NCI-H446 (cell line): ENCODE results near the gene RGMB.
A peak's percentile ranks its signal among the peaks of the same experiment; 100 is the strongest.
"Not testable (repeated sequence)": the region's sequence is repeated elsewhere in the genome, so short reads cannot be mapped to it uniquely, and the experiment has no call there.

Experiments
- DNase-seq, 2 experiments: peaks; one replicate each; lab custom pipeline; 2025; lab: John Stamatoyannopoulos, UW

Gene RGMB

DNA sequence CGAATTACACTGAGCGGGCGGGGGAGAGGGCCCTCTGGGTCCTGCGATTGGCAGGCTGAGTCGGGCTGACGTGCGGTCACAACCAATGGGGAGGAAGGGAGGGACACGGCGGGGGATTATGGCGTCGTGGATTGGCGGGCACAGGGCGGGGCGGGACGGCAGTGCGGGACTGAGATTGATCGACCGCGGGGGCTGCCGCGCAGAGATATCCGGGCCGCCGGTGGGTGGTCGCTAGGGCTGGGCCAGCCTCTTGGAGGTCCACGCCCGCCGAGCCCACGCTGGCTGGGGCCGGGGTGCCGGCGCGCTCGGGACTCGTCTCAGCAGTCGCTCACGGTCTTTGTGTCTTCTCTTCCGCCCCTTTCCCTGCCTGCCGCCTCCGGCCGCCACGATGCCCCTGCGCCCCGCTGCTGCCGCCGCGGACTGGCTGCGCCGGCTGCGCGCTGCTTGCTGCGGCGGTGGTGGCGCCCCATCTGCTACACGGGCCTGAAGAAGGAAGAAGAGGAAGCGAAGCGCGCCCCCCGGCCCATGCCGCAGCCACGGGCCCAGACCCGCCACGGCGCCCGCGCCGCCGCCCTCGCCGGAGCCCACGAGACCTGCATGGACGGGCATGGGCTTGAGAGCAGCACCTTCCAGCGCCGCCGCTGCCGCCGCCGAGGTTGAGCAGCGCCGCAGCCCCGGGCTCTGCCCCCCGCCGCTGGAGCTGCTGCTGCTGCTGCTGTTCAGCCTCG, at the start of gene RGMB:
TSS of gene RGMB (plus strand) at position 200 of the 728 bp plus-strand sequence. CDS start at position 608, 408 bp downstream.
- DNase-seq, result peak; percentile 94 to 97

- no peak for DNase-seq
Measured at GRCh38 chr5:98726258-98726657, 47.2 kb upstream of the RGMB start.

DNA sequence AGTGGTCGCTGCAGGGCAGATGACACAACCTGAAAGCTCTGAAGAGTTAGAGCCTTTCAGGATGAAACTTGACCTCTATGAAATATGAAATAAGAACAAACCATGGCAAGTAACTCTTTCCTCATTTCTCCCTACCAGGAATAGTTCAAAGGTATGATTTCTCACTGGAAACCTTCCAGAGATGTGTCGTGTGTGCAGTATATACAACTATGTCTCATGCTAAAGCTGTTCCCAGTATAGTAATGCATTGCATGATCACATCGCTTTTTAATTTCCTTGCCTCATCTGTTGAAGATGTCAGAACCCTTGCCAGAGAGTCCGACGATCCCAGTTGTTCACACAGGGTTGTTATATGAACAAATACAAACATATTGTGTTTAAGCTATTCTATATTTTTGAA, 45.8 kb upstream of the RGMB start:
- DNase-seq, result no peak

- DNase-seq, result no peak
Measured at GRCh38 chr5:98734646-98735045, 38.8 kb upstream of the RGMB start.

GRCh38 chr5:98735806-98736507, 37.5 kb upstream of the RGMB start:
- no peak for DNase-seq

DNA sequence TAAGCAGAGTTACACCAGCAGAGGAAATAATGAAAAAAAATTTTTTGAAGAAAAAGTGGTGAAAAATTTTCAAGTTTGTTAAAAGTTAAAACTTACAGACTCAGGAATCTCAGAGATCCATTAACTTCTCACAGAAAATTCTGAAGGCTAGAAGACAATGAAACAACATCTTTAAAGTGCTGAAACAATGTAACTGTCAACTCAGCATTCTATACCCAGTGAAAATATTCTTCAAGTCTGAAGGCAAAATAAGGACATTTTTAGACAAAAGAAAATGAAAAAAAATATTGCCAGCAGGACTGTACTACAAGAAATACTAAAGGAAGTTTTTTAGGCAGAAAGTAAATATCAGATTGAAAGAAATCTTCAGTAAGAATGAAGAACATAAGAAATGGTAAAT, 36.7 kb upstream of the RGMB start:
- no peak for DNase-seq

DNA sequence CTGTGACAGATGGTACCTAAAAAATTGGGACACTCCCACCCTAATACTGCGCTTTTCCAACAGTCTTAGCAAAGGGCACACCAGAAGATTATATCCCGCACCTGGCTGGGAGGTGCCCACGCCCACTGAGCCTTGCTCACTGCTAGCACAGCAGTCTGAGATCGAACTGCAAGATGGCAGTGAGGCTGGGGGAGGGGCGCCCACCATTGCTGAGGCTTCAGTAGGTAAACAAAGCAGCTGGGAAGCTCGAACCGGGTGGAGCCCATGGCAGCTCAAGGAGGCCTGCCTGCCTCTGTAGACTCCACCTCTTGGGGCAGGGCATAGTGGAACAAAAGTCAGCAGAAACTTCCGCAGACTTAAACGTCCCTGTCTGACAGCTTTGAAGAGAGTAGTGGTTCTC, 36.0 kb upstream of the RGMB start:
- DNase-seq, result not testable (repeated sequence)

DNA sequence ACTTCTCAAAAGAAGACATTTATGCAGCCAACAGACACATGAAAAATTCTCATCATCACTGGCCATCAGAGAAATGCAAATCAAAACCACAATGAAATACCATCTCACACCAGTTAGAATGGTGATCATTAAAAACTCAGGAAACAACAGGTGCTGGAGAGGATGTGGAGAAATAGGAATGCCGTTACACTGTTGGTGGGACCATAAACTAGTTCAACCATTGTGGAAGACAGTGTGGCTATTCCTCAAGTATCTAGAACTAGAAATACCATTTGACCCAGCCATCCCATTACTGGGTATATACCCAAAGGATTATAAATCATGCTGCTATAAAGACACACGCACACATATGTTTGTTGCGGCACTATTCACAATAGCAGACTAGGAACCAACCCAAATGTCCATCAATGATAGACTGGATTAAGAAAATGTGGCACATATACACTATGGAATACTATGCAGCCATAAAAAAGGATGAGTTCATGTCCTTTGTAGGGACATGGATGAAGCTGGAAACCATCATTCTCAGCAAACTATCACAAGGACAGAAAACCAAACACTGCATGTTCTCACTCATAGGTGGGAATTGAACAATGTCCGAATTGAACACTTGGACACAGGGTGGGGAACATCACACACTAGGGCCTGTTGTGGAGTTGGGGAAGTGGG, 34.8 kb upstream of the RGMB start:
- not testable (repeated sequence) for DNase-seq

DNA sequence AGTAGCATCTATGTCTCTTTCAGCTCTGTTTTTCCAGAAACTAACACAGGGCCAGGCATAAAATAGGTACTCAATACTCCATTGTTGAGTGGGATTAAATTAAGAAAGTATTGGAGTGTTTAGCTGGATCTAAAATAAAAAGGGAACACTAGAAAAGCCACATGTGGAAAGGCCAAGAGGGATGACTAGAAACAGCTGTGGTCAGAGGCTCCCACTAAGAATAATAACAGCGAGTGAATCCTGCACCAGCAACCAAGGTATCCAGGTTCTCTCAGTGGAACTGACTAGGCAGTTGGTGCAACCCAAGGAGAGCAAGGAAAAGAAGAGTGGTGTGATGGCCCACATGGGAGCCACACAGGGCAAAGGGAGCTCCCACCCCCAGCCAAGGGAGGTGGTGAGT, 31.5 kb upstream of the RGMB start:
- no peak for DNase-seq

DNA sequence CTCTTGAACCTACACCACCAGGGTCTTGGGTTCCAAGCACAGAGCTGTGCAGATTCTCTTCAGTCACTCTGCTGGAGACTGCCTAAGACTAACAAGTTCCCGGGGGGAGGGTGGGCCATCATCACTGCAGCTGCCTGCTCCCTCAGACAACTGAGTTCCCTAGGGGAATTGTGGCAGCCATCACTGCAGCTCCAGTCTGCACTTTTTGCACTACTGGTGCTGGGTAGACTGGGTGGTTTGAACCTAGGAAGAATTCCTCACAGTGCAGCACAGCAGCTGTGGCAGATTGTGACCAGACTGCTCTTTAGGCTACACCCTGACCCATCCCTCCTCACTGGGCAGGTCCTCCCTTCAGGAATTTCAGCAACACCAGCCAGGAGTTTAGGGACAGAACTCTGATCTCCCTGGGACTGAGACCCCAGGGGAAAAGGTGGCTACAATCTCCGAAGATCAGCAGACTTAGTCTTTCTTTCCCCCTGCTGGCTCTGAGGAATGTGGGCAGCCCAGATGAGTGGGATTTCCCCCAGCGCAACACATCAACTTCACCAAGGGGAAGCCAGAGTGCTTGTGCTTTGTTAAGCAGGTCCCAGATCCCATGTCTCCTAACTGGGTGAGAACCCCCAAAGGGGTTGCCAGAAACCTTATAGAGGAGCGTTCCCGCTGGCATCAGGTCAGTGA, 30.9 kb upstream of the RGMB start:
- no peak for DNase-seq

DNA sequence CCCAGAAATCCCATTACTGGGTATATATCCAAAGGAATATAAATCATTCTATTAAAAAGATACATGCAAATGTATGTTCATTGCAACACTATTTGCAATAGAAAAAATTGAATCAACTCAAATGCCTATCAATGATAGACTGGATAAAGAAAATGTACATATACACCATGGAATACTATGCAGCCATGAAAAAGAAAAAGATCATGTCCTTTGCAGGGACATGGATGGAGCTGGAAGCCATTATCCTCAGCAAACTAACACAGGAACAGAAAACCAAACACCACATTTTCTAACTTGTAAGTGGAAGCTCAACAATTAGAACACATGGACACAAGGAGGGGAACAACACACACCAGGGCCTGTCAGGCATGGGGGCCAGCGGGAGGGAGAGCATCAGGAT, 25.2 kb upstream of the RGMB start:
- not testable (repeated sequence) for DNase-seq

GRCh38 chr5:98749046-98749445, 24.4 kb upstream of the RGMB start:
- no peak for DNase-seq

DNA sequence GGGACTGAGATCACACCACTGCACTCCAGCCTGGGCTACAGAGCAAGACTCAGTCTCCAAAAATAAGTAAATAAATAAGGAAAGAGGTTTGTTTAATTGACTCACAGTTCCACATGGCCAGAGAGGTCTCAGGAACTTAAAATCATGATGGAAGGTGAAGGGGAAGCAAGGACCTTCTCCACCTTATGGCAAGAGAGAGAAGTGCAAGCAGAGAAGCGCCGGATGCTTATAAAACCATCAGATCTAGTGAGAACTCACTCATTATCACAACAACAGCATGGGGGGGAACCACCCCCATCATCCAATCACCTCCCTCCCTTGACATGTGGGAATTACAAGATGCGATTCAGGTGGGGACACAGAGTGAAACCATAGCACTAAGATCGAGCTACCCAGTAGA, 22.8 kb upstream of the RGMB start:
- peak in 1 of 2 experiments; percentile 18 for DNase-seq

GRCh38 chr5:98752331-98752730, 21.1 kb upstream of the RGMB start:
- not testable (repeated sequence) for DNase-seq

DNA sequence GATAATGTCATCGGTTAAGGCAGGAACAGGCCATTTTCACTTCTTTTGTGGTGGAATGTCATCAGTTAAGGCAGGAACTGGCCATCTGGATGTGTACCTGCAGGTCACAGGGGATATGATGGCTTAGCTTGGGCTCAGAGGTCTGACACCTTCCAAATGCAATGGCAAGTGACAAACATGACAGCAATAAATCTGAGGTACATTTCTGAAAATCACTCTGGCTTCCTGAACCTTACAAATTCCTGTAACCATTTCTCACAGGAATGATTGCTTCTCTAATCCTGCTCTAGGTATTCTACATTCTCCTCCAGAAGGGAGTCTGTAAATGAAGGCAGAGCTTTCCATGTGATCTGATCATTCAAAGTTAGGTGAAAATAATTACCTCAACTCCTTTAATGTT, 20.7 kb upstream of the RGMB start:
- not testable (repeated sequence) for DNase-seq

GRCh38 chr5:98753507-98753906, 20.0 kb upstream of the RGMB start:
- no peak for DNase-seq

- no peak for DNase-seq
Measured at GRCh38 chr5:98755406-98755805, 18.1 kb upstream of the RGMB start.

- DNase-seq, result no peak
Measured at GRCh38 chr5:98757978-98758377, 15.5 kb upstream of the RGMB start.

DNA sequence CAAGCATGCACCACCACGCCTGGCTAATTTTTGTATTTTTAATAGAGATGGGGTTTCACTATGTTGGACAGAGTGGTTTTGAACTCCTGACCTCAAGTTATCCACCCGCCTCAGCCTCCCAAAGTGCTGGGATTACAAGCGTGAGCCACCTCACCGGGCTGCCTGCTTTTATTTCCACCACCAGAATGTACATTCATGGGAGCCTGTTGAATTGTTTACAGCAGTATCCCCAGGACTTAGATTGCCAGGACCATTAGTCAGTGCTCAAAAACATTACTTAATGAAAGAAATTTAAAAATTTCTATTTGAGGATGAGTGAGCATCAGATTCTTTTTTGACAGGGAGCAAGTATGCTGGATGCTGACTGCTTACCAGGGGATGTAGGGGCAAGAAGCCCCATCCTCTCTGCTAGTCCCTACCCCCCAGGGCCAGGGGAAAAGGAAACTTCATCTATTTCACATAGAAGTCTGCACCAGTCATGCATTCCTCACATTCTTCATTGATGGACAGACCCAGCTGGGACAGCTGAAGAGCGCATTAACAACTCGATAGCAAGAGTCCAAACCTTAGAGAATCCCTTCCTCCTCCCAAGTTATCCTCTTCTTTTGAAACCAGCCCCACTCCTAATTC, 10.3 kb upstream of the RGMB start:
- no peak for DNase-seq

GRCh38 chr5:98765815-98766214, 7.6 kb upstream of the RGMB start:
- DNase-seq, result no peak

- DNase-seq, result peak in 1 of 2 experiments; percentile 9
Measured at GRCh38 chr5:98767581-98767980, 5.9 kb upstream of the RGMB start.
